ENCODE measurements around the gene NELL2.

DNA sequence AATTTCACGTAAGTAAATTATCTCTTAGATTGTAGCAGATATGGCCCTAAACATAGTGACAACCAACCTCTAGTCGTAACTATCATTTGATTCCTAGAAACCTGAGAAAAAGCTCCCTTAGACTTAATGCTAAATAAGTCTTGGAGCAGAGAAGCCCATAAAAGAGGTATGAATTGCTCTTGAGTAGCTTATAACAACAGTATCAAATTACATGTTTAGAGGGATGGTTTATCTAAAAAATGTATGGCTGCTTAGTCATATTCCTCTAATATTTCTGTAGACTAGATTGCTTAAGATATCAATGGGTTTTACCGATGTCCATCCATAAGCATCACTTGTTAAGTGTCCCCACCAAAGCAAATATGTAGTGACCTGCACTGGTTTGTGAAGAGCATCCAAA, 259.7 kb downstream of the NELL2 start:
- TF ChIP-seq, protein P1, sequence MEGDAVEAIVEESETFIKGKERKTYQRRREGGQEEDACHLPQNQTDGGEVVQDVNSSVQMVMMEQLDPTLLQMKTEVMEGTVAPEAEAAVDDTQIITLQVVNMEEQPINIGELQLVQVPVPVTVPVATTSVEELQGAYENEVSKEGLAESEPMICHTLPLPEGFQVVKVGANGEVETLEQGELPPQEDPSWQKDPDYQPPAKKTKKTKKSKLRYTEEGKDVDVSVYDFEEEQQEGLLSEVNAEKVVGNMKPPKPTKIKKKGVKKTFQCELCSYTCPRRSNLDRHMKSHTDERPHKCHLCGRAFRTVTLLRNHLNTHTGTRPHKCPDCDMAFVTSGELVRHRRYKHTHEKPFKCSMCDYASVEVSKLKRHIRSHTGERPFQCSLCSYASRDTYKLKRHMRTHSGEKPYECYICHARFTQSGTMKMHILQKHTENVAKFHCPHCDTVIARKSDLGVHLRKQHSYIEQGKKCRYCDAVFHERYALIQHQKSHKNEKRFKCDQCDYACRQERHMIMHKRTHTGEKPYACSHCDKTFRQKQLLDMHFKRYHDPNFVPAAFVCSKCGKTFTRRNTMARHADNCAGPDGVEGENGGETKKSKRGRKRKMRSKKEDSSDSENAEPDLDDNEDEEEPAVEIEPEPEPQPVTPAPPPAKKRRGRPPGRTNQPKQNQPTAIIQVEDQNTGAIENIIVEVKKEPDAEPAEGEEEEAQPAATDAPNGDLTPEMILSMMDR (IDR thresholded peaks at IDR 0.05), result no peak
- no peak for TF ChIP-seq POLR2A (IDR thresholded peaks at IDR 0.05)
